ENCODE measurements around the gene ARID1B.

- no peak for TF ChIP-seq EZH2phosphoT487 (IDR thresholded peaks at IDR 0.05; ENCODE audit: low read depth, severe bottlenecking, unreplicated experiment)
- no peak for TF ChIP-seq CTCF (IDR thresholded peaks at IDR 0.05; ENCODE audit: poor library complexity)
Measured at GRCh38 chr6:157143890-157144798, 367.0 kb downstream of the ARID1B start.
